Fibroblast of lung (primary cell): Measurements from ENCODE around the gene RPUSD3.

Source experiments
- CTCF ChIP-seq, 2 donors: IDR thresholded peaks in 1 of 2; conservative IDR thresholded peaks in 1 of 2; 1 replicate in 1 of 2; 2 replicates in 1 of 2; pipeline ENCODE4 v1.5.1; 2011 to 2012; ENCODE audit warnings: low read length in 2 of 2, control low read depth in 1 of 2, inconsistent platforms in 1 of 2, low read depth in 1 of 2, mild to moderate bottlenecking in 1 of 2
- EZH2 ChIP-seq: IDR thresholded peaks from 2 replicates; pipeline ENCODE4 v1.5.1; 2012; ENCODE audit warnings: low read length, control low read depth, mild to moderate bottlenecking; ENCODE audit errors: missing control alignments

- TF ChIP-seq CTCF (conservative IDR thresholded peaks at IDR 0.05 in 1 of 2, IDR thresholded peaks at IDR 0.05 in 1 of 2; ENCODE audit: low read depth in 1 of 2, low read length in 2 of 2) (no peak), EZH2 (no peak)
Measured at GRCh38 chr3:9884555-9885165, 40.9 kb upstream of the RPUSD3 start.
